SK-N-MC (cell line): ENCODE measurements around the gene EED.
"Not testable (repeated sequence)": the region's sequence is repeated elsewhere in the genome, so short reads cannot be mapped to it uniquely, and the experiment has no call there.

ENCODE experiments used
- DNase-seq: peaks from one replicate; pipeline ENCODE4 v3.0.0-alpha.2; 2011; ENCODE audit warnings: low read depth, low spot score
- H3K27ac ChIP-seq: fragments of 200-600 bp; sonication (generic); 2 replicates; pipeline ENCODE4 v1.5.1; 2016; ENCODE audit warnings: mixed run types
- H3K36me3 ChIP-seq: fragments of 200-600 bp; sonication (generic); 2 replicates; pipeline ENCODE4 v1.6.1; 2017; ENCODE audit warnings: antibody characterized with exemption, low read length, mixed read lengths; ENCODE audit not compliant: insufficient read depth
- H3K4me3 ChIP-seq: fragments of 200-600 bp; sonication (generic); 2 replicates; pipeline ENCODE4 v1.5.1; 2016
- H3K9ac ChIP-seq: fragments of 200-600 bp; sonication (generic); 2 replicates; pipeline ENCODE4 v1.8.0; 2017; ENCODE audit warnings: mixed run types, mixed read lengths; ENCODE audit not compliant: insufficient read length
- H3K9me3 ChIP-seq: fragments of 200-600 bp; sonication (generic); 2 replicates; pipeline ENCODE4 v1.6.1; 2017; ENCODE audit warnings: low read depth, mild to moderate bottlenecking, antibody characterized with exemption, low read length, moderate library complexity, mixed read lengths
- EZH2 ChIP-seq: fragments of 200-600 bp; sonication (generic); IDR thresholded peaks from one replicate; pipeline ENCODE4 v1.6.1; 2017; ENCODE audit warnings: antibody characterized with exemption
- FOXP2 ChIP-seq: optimal IDR thresholded peaks from 2 replicates; pipeline ENCODE3; 2011; ENCODE audit warnings: mild to moderate bottlenecking, moderate library complexity; ENCODE audit not compliant: insufficient read depth; ENCODE audit errors: extremely low read length, control extremely low read depth
- POLR2AphosphoS5 ChIP-seq: IDR thresholded peaks from 2 replicates; pipeline ENCODE4 v1.6.1; 2012; ENCODE audit warnings: mild to moderate bottlenecking, low read depth, low read length, borderline replicate concordance

EED gene

GRCh38 chr11:86212019-86212611, 32.4 kb upstream of the EED start:
- Histone ChIP-seq H3K4me3 (no peak overlapping the region), H3K9me3 (no peaks in the 10 kb centered on the region), H3K9ac (no peak overlapping the region), H3K36me3 (no peaks in the 10 kb centered on the region), H3K27ac (no peak overlapping the region)
- no peak for DNase-seq
- no peak for TF ChIP-seq FOXP2
- no peak for TF ChIP-seq EZH2
- no peak for TF ChIP-seq POLR2AphosphoS5

GRCh38 chr11:86214710-86215109, 29.8 kb upstream of the EED start:
- Histone ChIP-seq H3K4me3 (no peak overlapping the region), H3K9me3 (no peaks in the 10 kb centered on the region), H3K9ac (no peak overlapping the region), H3K36me3 (no peaks in the 10 kb centered on the region), H3K27ac (no peak overlapping the region)
- TF ChIP-seq FOXP2 (no peak), EZH2 (no peak), POLR2AphosphoS5 (no peak)
- DNase-seq: no peak

- H3K9ac ChIP-seq: no peak overlapping the region
Observed at GRCh38 chr11:86218125-86219084, 26.1 kb upstream of the EED start.

GRCh38 chr11:86219311-86220193, 25.0 kb upstream of the EED start:
- TF ChIP-seq FOXP2: no peak
- no peak for TF ChIP-seq POLR2AphosphoS5
- TF ChIP-seq EZH2: no peak
- Histone ChIP-seq H3K4me3 (no peak overlapping the region), H3K9me3 (no peaks in the 10 kb centered on the region), H3K9ac (no peak overlapping the region), H3K27ac (no peak overlapping the region), H3K36me3 (no peaks in the 10 kb centered on the region)
- DNase-seq: no peak

More at GRCh38 chr11:86218125-86219084, 26.1 kb upstream of the EED start:
- TF ChIP-seq FOXP2: no peak
- no peak for TF ChIP-seq POLR2AphosphoS5
- TF ChIP-seq EZH2: no peak
- Histone ChIP-seq H3K4me3 (peak overlapping the region; percentile 13; the same call in 1 of the 2 replicates), H3K27ac (no peak overlapping the region), H3K36me3 (no peaks in the 10 kb centered on the region), H3K9me3 (no peaks in the 10 kb centered on the region)
- DNase-seq: peak; percentile 42

GRCh38 chr11:86220653-86221052, 23.9 kb upstream of the EED start:
- Histone ChIP-seq H3K9ac (no peak overlapping the region), H3K27ac (no peak overlapping the region), H3K4me3 (no peak overlapping the region), H3K36me3 (no peaks in the 10 kb centered on the region), H3K9me3 (no peaks in the 10 kb centered on the region)
- no peak for DNase-seq
- TF ChIP-seq EZH2 (no peak), POLR2AphosphoS5 (no peak), FOXP2 (no peak)

GRCh38 chr11:86222081-86222480, 22.5 kb upstream of the EED start:
- Histone ChIP-seq H3K4me3 (no peak overlapping the region), H3K9ac (no peak overlapping the region), H3K9me3 (no peaks in the 10 kb centered on the region), H3K27ac (no peak overlapping the region), H3K36me3 (no peaks in the 10 kb centered on the region)
- TF ChIP-seq POLR2AphosphoS5 (no peak), EZH2 (no peak), FOXP2 (no peak)
- no peak for DNase-seq

- not testable (repeated sequence) for H3K36me3 ChIP-seq, H3K9ac ChIP-seq, H3K4me3 ChIP-seq, H3K27ac ChIP-seq, H3K9me3 ChIP-seq, DNase-seq
Observed at GRCh38 chr11:86224575-86224974, 20.0 kb upstream of the EED start.

- not testable (repeated sequence) for H3K4me3 ChIP-seq, H3K9me3 ChIP-seq, DNase-seq
Observed at GRCh38 chr11:86225344-86225743, 19.2 kb upstream of the EED start.

More at GRCh38 chr11:86225344-86225743, 19.2 kb upstream of the EED start:
- H3K27ac ChIP-seq, H3K36me3 ChIP-seq, H3K9ac ChIP-seq: not testable (repeated sequence)
